HG03460 (cell line): ENCODE measurements around the gene ZPBP2.
"Not testable (repeated sequence)": the region's sequence is repeated elsewhere in the genome, so short reads cannot be mapped to it uniquely, and the experiment has no call there.

ENCODE experiments used
- ATAC-seq: cut with Tn5 transposase; IDR thresholded peaks from one replicate; pipeline ENCODE4 v1.9.1; 2021; ENCODE audit not compliant: unreplicated experiment

ZPBP2 gene

DNA sequence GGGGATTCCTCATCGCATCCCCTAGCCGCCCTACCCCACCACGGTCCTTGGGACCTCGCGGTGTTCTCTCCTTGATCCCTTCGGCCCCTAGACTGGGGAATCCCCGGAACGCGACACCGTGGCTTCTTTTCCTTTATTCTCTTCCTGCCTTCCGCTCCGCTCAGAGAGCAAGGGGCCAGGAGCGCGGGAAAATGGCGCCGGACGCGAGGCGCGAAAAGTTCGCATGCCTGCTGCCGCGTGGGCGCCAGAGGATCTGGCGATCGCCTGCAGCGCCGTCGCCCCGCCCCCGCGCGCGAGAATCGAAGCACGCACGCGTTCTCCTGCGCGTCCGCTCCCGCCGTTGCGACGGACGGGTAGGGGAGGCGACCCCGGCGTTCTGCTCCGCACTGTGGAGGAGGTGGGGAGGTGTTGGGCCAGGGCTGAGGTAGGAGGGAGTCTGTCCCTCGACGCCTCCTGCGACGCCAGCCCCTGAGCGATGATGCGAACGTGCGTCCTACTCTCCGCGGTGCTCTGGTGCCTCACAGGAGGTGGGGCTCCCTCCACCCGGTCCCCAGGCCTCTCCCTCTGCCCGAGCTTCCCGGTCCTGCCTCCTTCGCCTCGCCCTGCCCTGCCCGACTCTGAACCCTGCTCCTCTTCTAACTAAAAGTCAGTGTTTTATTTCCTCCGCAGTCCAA is at the start of gene ZPBP2:
Gene ZPBP2, plus strand, starts transcription at position 323 of the 674 bp plus-strand sequence. Its CDS starts 153 bp downstream, at position 476.
- ATAC-seq = no peak

DNA sequence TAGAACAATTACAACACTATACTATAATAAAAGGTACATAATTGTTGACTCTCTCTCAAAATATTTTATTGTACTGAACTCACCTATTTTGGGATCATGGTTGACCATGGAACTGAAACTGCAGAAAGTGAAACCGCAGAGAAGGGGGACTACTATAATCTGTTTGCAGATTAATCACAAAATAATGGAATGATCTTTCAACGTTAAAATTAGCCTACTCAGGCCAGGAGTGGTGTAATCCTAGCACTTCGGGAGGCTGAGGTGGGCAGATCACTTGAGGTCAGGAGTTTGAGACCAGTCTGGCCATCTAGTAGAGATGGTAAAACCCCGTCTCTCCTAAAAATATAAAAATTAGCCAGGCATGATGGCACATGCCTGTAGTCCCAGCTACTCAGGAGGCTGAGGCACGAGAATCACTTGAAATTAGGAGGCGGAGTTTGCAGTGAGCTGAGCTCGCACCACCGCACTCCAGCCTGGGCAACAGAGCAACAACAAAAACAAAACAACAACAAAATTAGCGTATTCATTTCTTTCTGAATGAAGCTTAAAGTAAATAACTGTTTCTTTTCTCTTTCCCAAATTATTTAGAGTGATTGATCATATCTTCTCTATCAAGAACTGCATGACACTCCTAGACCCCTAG is 49.5 kb upstream of the ZPBP2 start:
- ATAC-seq = no peak

DNA sequence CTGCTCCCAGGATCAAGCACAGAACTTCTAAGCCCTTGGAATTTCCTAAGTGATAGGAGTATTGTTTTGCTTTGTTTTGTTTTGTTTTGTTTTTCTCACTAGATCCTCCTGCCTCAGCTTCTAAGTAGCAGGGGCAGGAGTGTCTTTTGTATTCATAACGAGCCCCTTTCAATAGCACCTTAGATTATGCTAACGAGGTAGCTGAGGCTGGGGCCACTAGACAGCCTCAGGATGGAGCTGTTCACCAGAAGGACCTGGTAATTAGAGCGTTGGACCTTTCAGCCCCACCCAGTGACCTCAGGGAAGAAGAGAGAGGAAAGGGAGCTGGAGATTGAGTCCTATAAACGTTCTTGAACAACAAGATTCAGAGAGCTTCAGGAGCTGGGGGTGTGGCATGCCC is 47.5 kb upstream of the ZPBP2 start:
- ATAC-seq = no peak

DNA sequence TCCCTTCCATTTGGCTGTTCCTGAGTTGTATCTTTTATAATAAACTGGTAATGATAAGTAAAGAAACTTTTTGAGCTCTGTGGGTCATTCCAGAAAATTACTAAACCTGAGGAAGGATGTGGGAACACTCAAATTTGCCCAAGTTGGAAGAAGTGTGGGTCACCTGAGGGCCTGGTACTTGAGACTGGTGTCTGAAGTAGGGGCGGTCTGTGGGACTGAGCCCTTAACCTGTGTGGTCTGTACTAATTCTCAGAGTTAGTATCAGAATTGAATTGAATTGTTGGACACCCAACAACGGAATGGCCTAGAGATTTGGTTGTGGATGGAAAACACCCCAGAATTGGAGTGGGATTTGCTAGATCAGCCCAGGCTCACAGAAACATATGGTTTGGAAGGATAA is 47.0 kb upstream of the ZPBP2 start:
- ATAC-seq = no peak

DNA sequence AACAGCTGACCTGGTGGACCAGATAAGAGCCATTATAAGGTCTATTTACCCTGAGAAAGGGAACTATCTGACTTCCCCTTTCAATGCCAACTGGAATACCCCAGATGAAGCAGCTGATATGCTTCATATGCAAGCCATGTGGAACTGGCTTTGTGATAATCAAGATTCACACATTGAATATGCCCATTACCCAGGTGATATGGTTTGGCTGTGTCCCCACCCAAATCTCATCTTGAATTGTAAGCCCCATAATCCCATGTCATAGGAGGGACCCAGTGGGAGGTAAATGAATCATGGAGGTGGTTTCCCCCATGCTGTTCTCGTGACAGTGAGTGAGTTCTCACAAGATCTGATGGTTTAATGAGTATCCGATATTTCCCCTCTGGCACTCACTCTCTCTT is 46.0 kb upstream of the ZPBP2 start:
- no peak for ATAC-seq

DNA sequence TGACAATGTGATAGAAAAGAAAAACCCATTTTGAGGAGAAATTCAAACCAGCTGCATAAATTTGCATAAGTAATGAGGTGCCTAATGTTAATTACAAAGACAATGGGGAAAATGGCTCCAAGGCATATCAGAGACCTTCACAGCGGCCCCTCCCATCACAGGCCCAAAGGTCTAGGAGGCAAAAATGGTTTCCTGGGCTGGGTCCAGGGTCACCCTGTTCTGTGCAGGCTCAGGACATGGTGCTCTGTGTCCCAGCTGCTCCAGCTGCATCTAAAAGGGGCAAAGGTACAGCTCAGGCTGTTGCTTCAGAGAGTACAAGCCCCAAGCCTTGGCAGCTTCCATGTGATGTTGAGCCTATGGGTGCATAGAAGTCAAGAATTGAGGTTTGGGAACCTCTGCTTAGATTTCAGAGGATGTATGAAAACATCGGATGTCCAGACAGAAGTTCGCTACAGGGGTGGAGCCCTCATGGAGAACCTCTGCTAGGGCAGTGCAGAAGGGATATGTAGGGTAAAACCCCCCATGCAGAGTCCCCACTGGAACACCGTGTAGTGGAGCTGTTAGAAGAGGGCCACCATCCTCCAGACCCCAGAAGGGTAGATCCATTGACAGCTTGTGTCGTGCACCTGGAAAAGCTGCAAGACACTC is 44.5 kb upstream of the ZPBP2 start:
- ATAC-seq = no peak

GRCh38 chr17:39826334-39826733 is 41.7 kb upstream of the ZPBP2 start:
- no peak for ATAC-seq

- no peak for ATAC-seq
Observed at GRCh38 chr17:39828443-39828842, 39.6 kb upstream of the ZPBP2 start.

DNA sequence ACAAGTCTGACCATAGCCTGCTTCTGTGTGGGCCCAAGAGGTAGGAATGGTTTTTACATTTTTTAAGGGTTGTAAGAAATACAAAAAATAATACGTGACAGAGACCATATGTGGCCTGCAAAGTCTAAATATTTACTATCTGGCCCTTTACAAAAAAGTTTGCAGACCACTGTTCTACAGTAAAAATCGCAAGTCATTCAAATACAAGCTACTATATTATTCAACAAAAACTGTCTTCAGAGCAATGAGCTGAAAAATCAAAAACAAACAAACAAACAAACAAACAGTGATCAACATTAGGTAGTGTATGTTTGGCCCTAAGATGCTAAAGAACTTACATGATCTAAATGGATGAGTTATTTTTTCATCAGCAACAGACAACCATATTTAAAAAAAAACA is 36.4 kb upstream of the ZPBP2 start:
- no peak for ATAC-seq

GRCh38 chr17:39834017-39834416 is 34.0 kb upstream of the ZPBP2 start:
- ATAC-seq = no peak

GRCh38 chr17:39835038-39835786 is 32.8 kb upstream of the ZPBP2 start:
- ATAC-seq = no peak

GRCh38 chr17:39836117-39836516 is 31.9 kb upstream of the ZPBP2 start:
- ATAC-seq = no peak

GRCh38 chr17:39838057-39838456 is 29.9 kb upstream of the ZPBP2 start:
- no peak for ATAC-seq

DNA sequence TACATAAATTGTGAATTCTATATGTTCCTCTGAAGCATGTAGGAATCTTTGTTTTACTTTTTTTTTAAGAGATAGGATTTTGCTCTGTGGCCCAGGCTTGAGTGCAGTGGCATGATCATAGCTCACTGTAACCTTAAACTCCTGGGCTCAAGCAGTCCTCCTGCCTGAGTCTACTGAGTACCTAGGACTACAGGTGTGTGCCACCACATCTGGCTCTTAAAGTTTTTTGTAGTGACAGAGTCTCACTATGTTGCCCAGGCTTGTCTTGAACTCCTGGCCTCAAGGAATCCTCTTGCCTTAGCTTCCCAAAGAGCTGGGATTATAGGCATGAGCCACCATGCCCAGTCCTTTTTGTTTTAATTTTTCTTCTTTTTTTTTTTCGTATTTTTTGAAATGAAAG is 29.2 kb upstream of the ZPBP2 start:
- ATAC-seq = no peak

- ATAC-seq = no peak
Observed at GRCh38 chr17:39841134-39841683, 26.8 kb upstream of the ZPBP2 start.

GRCh38 chr17:39845052-39845846 is 22.8 kb upstream of the ZPBP2 start:
- no peak for ATAC-seq

DNA sequence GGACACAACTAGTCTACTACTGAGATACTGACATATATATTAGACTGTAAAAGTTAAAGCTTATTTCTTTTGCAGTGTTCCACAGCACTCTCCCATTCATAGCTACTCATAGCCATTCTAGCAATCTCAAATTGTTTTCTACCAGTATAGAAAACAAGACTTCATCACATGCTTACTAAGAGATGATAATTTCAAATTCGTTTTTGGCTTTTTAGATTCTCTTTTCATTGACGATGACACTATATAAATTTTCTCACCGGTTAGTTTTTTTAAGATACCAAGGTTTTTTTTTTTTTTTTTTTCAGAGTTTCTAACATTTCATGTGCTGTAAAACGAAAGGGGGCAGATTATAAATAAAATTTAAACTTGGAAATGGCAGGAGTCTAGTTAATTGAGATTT is 21.8 kb upstream of the ZPBP2 start:
- no peak for ATAC-seq

- ATAC-seq = no peak
Observed at GRCh38 chr17:39848600-39848999, 19.4 kb upstream of the ZPBP2 start.

GRCh38 chr17:39850186-39850585 is 17.8 kb upstream of the ZPBP2 start:
- not testable (repeated sequence) for ATAC-seq

DNA sequence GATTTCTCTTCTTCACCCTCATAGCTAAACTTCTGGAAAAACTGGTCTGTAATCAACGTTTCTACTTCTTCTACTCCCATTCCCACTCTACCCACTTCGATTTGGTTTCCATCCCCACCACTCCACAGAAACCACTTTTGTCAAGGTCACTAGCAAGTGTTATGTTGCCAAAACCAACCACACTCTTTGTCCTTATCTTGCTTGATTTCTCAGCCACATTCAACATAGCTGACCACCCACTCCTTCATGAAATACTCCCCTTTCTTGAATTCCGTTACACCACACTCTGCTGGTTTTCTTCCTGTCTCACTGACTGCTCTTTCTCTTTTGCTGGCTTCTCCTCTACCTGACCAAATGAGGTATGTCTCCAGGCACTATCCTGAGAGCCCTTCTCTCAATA is 15.8 kb upstream of the ZPBP2 start:
- ATAC-seq = no peak

- no peak for ATAC-seq
Observed at GRCh38 chr17:39854909-39855308, 13.1 kb upstream of the ZPBP2 start.
